GM21526 (cell line): ENCODE measurements around the gene C17orf100.
"Not testable (repeated sequence)": the region's sequence is repeated elsewhere in the genome, so short reads cannot be mapped to it uniquely, and the experiment has no call there.

ENCODE experiments used
- ATAC-seq: cut with Tn5 transposase; IDR thresholded peaks from one replicate; pipeline ENCODE4 v1.9.1; 2021; ENCODE audit warnings: moderate library complexity; ENCODE audit not compliant: unreplicated experiment, low FRiP score

The C17orf100 gene

DNA sequence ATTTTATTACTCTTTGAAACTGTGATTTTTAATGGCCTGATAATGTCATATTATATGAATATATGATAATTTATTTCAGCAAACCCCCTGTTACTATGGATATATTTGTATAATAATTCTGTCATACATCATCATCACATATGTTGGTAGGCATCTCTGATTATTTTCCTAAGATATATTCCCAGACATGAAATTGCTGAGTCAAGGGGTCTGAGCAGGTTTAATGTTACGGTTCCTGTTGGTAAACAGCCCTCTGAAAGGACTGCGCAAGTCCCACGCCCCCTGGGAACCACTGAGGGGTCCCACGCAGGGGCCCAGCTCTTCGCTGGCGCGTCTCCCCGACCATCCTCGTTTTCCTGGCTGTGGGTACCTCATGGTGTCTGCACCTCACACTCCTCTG is 37.4 kb downstream of the C17orf100 start:
- ATAC-seq: no peak

DNA sequence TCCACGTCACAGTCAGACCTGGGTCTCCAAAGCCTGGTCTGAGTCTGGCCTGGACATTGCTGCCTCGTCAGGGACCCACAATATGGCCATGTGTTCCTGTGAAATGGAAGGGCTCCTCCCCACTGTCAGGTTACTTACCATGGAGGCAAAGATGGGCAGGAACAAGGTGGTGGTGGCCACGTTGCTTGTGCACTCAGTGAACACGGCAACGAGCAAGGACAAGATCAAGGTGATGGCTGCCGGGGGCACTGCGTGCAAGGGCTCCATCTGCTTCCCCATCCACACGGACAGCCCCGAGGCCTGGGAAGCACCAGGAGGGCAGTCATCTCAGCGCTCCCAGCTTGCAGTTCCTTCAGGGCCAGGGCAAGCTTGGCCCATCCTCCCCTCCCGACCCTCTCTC is 39.1 kb downstream of the C17orf100 start:
- ATAC-seq: no peak

DNA sequence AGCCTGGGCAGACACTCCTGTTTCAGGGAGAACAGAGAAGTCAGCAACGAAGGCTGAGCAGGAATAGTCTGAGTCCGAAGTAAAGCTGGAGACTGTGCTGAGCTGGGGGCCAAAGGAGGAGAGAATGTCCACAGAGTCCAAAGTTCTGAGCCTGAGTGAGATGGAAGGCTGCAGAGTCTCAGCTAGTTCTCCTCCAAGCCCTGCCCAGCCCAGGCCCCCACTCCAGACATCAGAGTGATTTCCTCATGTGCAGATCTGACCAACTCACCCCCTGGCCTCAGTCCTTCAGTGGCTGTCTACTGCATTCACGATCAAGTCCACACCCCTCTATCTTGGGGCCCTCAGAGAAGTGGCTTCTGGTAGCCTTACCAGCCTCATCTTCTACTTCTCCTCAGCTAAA is 40.0 kb downstream of the C17orf100 start:
- ATAC-seq: no peak

DNA sequence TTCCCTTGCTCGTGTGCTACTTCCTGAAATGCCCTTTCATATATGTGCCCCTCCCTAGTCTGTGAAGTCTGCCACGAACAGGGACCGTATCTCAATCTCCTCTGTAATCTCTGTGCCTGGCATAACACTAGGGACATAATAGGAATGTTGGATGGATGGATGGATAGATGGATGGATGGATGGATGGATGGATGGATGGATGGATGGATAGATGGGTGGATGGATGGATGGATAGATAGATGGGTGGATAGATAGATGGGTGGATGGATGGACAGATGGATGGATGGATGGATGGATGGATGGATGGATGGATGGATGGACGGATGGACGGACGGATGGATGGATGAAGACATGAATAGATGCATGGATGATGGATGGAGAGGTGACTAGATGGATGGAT is 40.4 kb downstream of the C17orf100 start:
- not testable (repeated sequence) for ATAC-seq

DNA sequence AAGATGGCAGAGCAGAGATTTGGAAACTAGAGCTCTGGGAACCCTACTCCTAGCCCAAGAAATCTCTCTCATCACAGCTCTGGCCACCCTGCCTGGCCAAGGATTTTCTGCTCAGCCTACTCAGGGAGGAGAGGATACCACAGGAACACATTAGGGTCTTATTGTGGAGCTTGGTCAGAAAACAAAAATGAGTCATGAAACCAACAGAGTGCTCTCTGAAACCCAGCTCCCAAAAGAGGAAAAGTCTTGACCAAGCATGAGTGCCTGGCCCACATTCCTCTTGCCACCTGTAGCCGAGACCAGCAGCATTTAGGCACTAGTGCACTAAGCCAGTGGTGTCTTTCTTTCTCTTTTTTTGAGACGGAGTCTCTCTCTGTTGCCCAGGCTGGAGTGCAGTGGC is 43.5 kb downstream of the C17orf100 start:
- no peak for ATAC-seq

DNA sequence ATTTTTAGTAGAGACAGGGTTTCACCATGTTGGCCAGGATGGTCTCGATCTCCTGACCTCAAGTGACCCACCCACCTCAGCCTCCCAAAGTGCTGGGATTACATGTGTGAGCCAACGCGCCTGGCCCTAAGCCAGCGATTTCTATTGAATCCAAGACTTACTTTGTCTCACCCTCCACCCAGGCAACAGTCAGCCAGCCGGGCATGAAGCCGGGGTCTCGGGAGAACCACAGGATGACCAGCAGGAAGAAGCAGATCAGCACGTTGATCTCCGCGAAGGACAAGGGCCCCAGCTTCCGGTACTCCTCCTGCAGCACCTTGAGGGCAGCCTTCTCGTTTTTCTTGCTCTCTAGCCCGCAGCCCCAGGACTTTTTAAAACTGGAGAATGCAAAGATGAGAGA is 44.0 kb downstream of the C17orf100 start:
- no peak for ATAC-seq

DNA sequence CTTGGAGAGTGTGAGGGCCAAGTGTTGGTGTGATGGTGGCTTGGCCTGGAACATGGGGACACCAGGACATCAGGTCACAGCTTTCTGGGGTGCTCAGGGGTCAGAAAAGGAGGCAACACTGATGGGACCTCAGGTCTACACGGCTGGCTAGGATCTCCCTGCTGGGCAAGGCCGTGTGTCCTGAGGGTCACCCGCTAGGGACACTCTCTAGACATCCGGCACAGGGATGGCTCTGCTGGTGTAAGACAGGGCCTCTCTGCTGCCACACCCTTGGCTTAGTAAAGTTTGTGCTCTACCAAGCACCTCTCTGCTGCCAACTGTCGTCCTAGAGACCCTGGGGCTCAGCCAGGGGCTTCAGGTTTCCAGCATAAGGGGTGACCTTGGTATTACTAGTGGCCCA is 45.3 kb downstream of the C17orf100 start:
- ATAC-seq: no peak

DNA sequence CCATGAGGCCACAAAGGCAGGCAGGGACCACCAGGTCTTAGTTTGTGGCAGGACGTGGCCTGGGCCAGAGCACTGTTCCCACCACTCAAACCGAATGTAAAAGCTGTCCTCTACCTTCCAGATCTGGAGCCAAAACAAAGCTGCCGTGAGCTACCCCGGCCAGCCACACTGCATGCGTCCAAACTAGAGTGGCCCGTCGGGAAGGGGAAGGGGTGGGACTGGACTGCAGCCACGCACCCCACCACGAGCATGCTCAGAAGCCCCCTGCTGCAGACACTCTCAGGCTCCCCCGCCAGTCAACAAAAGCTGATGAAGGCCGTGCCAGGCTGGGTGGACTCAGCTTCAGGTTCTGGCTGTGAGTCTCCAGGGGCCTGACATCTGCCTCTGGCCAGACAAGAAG is 46.4 kb downstream of the C17orf100 start:
- ATAC-seq: no peak

DNA sequence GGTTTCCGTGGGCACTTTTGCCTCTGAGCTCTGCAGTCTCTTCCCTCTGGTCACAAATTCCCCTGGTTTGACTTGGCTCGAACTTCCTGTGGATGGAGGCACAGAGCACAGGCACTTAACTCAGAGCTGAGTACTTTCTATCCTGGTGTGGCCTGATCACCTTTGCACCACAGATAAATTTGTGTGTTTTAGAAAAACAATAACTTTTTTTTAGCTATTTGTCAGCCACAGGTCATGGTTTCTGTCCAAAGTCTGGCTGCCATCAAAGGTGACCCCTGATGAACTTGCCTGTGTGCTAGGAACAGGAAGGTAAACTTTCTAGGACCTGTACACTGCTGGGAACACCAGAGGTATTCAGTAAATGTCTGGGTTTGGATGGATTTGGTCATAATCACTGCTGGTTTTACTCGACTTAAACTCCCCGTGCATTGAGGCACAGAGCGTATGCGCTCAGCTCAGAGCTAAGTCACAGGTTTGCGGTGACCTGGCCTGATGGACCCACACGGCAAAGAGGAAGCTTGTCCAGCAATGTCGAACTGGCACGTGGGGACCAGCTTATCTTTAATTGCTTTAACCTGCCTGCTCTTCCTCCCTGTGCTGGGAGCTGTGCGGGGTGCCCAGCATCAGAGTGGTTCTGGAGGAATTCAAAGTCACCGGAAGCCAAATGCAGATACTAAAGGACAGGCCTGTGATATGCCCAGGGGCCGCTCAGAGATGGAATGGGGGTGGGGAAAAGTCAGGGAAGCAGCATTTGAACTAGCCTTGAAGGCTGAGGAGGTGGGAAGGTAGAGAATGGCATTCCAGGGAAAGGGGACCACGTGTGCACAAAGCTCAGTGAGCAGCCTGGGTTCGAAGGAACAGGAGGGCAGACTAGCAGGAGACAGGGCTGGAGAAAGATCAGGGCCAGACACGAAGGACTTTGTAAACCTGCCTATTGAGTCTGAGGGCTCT is 48.7 kb downstream of the C17orf100 start:
- ATAC-seq: no peak

DNA sequence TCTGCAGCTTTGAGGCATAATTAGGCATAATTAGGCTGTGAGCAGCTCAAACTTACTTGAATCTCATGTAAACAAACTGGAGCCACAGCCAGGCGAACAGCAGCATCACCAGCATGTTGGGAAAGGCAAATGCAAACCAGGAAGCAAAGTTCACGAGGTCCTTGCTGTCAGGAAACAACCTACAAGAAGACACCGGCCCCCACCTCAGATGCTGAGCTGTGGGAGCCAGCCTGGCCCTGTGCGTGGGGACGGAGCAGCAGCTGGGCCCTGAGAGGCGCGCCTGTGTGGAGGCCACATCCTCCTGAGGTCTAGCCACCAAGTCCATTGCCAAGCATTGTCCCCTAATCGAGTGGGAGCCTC is 49.4 kb downstream of the C17orf100 start:
- no peak for ATAC-seq

DNA sequence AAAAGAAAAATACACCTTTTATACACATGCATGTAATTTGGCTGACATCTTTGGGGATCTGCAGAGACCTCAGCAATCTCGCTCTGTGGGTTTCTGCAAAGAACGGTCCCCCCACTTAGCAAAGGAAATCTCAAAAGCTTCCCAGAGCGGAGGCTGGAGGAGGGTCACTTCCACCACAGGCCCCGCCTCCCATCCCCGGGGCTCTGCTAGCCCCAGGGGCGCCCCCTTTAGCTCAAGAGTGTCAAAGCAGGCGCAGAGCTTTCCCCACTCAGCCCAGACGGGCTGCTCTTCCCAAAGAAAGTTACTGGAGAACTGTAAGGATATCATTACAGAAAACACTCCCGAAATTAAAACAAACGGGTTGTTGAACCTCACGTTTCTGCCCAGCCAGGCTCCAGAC is 50.2 kb downstream of the C17orf100 start:
- no peak for ATAC-seq

DNA sequence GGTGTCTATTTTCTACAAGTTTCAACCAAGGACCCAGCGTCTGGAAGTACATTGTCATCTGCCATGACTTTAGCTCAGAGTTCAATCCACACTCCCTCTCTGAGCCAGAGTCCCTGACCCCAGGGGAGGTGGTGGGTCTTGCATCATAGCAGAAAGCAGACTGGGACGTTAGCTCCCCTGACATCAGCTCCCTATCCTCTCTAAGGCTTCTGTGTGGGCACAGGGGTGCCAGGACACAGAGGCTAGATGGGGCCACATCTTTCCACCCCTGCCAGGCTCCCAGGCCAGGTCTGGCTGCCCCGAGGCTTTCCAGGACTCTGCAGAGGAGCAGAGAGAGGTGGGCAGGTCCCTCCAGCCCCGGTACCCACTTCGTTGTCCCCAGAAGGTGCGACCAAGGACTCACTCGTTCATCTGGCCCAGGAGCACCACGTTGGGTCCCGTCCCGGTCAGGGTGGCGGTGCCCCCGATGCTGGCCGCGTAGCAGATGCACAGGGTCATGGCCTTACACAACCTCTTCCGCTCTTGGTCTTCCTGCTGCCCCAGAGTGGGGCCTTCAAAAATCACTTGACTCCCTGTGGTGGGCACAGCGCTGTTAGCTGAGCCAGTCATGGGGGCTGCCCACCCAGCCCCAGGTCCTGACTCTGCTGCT is 51.1 kb downstream of the C17orf100 start:
- ATAC-seq: no peak
